22Rv1 (cell line): Measurements from ENCODE around the gene USHBP1.
"Not testable (repeated sequence)": the region's sequence is repeated elsewhere in the genome, so short reads cannot be mapped to it uniquely, and the experiment has no call there.

Experiments
- H3K27ac ChIP-seq: fragments of 450-650 bp; 2 replicates; pipeline ENCODE4 v1.5.1; 2017
- ZFX ChIP-seq: fragments of 450-650 bp; IDR thresholded peaks from 2 replicates; pipeline ENCODE4 v1.6.1; 2017; ENCODE audit warnings: antibody characterized with exemption, borderline replicate concordance
- TF ChIP-seq, protein P1 (sequence below): fragments of 450-650 bp; IDR thresholded peaks from 2 replicates; pipeline ENCODE4 v1.5.1; 2017; ENCODE audit warnings: mild to moderate bottlenecking

Gene USHBP1

DNA sequence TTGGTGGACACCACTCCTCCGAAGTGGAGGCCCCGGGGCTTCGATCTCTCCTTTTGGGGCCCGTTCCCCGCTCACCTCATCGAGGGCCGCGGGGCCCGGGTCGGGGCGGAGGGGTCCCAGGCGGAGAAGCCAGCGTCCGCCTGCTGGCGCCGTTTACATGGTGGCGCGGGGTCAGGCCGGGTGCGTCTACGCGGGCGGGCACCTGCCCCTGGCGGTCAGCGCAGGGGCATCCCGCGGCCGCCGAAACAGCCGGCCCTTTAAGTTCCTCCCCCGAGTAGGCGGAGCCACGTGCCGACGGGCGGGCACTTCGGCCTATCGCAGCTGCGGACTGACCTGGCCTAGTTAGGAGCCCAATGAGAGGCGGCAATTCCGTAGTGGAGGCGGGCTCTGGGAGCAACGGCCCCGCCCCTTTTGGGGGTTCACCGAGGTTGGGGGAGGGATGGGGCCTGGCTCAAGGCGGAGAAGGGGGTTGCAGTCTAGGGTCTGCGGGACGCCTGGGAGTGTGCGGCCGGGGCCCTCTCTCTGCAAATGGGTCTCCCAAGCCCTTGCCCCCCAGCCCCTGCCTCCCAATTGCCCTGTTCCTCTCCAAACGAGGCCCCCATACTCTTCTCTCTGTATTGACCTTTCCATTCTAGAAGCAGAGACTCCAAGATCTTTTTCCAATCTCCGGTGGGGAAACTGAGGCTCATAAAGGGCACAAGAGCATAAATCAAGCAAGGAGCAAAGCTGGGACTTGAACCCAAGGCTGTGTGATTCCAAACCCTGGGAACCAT is 38.8 kb upstream of the USHBP1 start, which contains the start of gene ABHD8:
TSS of gene ABHD8 (minus strand) at position 259 of the 773 bp plus-strand sequence. CDS start 1,809 bp downstream, outside the sequence.
- H3K27ac ChIP-seq: peak within 1 kb of the TSS; percentile 97; the same call in 1 of the 2 replicates
- TF ChIP-seq, protein P1, sequence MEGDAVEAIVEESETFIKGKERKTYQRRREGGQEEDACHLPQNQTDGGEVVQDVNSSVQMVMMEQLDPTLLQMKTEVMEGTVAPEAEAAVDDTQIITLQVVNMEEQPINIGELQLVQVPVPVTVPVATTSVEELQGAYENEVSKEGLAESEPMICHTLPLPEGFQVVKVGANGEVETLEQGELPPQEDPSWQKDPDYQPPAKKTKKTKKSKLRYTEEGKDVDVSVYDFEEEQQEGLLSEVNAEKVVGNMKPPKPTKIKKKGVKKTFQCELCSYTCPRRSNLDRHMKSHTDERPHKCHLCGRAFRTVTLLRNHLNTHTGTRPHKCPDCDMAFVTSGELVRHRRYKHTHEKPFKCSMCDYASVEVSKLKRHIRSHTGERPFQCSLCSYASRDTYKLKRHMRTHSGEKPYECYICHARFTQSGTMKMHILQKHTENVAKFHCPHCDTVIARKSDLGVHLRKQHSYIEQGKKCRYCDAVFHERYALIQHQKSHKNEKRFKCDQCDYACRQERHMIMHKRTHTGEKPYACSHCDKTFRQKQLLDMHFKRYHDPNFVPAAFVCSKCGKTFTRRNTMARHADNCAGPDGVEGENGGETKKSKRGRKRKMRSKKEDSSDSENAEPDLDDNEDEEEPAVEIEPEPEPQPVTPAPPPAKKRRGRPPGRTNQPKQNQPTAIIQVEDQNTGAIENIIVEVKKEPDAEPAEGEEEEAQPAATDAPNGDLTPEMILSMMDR: peak; percentile 78
- no peak for TF ChIP-seq ZFX

DNA sequence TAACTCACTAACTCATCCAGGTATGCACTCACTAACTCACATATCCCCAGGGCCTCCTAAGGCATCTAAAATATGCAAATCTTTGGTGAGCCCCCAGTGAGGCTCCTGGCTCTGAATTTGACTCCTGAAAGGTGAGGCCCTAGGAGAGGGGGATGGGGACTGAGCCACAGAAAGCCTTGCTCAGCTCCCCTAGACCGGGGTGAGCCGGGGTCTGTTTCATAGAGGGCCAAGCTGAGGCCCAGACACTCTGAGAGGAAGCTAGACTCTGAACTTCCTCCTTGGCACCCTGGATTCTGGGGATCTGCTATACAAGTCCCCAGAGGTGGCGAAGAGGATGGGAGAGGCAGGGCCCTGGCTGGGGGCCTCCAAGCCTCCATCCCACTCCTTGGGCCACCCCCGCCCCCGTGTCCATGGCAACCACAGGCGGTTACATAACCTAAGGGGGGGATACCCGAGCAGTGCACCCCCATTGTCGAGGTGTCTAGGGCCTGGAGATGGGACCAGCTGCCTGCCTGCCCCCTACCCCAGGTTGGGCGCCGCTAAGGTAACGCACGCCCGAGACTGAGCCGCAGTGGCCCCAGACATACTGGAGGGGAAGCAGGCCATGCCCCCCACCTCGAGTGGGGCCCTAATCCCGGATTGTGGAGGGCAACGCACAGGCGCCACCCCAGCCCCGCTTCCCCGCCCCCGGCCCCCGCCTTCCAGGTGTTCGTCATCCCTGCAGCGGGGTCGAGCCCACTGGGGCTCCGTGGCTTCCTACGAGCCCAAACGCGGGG is 38.0 kb upstream of the USHBP1 start:
- TF ChIP-seq, protein P1: no peak
- TF ChIP-seq ZFX: no peak
- H3K27ac ChIP-seq: peak overlapping the region; percentile 27; the same call in 1 of the 2 replicates

DNA sequence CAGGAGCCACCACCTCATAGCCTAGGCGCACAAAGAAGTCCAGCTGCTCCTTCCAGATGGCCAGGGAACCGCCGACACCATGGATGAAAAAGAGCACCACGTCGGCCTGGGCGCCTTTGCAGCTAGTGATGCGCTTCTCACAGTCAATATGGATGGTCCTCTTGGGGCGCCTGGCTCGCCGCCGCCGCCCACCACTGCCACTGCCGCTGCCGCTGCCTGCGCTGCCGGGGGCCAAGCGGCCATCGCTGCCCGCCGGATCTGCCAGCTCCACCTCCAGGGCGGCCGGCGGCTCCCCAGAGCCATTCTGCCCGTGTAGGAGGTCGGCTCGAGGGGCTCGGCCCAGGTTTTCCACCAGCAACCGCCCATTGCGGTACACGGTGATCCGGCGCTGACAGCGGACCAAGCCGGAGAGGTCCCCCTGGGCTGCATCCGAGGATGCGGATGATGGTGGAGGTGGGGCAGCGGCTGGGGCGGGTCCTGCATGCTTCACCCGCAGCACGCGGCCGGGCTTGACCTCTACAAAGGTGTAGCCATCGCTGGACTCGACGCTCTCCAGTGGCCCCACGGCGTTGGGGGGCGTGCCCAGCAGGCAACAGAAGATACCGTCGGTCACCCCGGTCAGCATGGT is 36.6 kb upstream of the USHBP1 start:
- TF ChIP-seq ZFX: no peak
- TF ChIP-seq, protein P1: no peak

DNA sequence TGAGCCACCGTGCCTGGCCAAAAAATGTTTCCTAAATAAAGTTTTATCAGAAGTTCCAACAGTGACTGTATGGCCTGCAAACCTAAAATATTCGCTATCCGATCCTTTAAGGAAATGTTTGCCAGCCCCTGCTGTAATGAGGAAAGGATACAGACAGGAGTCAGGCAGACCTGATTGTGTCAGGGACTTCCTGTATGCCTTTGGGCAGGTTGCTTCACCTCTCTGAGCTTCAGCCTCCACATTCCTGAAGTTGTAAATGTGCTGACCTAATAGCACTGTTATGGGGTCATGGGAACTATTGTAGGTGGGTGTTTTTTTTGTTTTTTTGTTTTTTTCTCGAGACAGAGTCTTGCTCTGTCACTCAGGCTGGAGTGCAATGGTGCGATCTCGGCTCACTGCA is 32.4 kb upstream of the USHBP1 start:
- no peak overlapping the region for H3K27ac ChIP-seq
- TF ChIP-seq ZFX: no peak
- TF ChIP-seq, protein P1: no peak

More for the DNA sequence above, 36.6 kb upstream of the USHBP1 start:
- no peak overlapping the region for H3K27ac ChIP-seq

DNA sequence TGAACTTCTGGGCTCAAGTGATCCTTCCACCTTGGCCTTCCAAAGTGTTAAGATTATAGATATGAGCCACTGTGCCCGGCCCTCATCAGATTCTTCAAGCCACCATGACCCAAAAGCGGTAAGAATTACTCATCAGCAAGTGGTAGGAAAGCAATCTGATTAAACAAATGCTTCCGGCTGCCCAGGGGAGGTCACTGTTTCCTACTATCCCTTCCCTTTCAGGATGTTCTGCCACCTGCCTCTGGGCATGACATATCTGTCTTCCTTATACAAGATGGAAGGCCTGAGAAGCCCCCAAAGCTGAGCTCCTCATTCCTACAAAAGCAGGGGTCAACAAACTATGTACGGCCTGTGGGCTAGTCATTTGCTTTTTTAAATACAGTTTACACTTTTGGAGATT is 31.7 kb upstream of the USHBP1 start:
- peak overlapping the region; percentile 4; the same call in 1 of the 2 replicates for H3K27ac ChIP-seq

DNA sequence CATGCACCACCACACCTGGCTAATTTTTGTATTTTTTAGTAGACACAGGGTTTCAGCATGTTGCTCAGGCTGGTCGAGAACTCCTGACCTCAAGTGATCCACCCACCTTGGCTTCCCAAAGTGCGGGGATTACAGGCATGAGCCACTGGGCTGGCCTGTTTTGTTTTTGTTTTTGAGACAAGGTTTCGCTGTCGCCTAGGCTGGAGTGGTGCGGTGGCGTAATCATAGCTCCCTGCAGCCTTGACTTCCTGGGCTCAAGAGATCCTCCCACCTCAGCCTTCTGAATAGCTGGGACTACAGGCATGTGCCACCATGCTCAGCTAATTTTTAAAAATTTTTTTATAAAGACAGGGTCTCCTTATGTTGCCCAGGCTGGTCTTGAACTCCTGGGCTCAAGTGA is 31.0 kb upstream of the USHBP1 start:
- H3K27ac ChIP-seq: not testable (repeated sequence)

More for the DNA sequence above, 31.7 kb upstream of the USHBP1 start:
- TF ChIP-seq, protein P1: peak; percentile 16; the same call in 1 of the 2 replicates
- no peak for TF ChIP-seq ZFX

DNA sequence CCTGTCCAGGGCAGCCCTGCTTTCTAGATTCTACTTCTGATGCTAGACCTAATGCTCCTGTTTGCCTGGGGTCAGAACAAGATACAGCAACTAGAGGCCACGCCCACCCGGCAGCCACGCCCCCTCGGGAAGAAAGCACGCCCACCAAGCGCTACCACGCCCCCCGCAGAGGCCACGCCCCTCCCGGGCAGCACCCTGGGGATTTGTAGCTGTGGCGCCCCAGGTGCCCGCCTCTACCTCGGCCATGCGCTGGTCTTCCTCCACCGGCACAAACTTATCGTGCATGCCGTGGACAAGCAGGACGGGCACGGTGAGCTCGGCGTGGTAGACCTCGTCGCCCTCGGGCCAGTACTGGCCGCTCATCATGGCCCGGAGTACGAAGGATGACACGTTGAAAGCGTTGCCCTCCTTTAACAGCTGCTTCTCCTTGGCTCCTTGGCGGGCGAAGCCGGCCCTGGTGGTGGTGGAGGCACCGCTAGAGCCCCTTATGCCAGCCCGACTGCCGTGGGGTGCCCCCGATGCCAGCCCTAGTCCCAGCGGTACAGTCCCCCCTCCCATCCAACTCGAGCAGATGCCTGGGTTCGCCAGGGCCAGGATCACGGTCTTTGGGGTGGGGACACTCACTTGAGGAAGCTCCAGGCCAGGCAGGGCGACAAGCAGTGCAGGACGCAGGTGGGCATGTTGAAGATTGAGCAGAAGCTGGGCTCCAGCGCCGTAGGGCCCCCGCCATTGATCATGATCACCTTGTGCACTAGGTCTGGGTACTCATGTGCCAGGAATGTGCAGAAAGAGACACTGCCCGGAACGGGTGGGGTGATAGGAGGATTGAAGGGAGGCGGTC is 29.7 kb upstream of the USHBP1 start:
- H3K27ac ChIP-seq: peak overlapping the region; percentile 88
- TF ChIP-seq, protein P1: no peak
- no peak for TF ChIP-seq ZFX
